ENCODE results near the gene CRAMP1.

DNA sequence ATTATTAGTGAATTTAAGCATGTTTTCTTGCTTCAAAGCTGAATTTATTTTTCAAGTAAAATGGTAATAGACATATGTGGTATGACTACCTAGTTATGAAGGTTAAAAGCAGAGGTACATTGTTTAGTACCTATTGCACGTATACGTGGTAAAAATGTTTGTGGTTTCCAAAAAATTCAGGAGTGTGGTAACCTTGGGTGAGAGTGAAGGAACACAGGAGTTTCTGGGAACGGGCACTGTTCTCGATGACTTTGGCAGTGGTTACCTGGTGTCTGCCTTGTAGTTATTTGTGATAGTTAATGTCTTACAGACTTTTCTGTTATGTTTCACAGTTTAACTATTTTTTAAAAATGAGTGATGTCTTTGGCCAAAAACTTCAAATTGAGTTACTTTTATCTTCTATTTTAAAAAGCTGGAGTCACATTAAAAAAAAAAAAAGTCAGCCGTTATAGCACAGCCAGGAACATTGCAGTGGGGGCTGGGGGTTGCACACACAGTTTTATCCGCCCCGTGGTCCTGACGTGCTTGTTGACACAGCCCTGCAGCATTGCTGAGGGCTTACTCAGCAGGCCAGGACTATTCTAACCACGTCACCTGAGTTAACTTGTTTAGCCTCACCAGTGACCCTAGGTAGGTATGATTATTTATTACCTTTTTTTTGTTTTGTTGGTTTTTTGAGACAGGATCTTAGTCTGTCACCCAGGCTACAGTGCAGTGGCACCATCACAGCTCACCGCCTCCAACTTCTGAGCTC, 76.8 kb downstream of the CRAMP1 start:
- TF ChIP-seq, protein P1, sequence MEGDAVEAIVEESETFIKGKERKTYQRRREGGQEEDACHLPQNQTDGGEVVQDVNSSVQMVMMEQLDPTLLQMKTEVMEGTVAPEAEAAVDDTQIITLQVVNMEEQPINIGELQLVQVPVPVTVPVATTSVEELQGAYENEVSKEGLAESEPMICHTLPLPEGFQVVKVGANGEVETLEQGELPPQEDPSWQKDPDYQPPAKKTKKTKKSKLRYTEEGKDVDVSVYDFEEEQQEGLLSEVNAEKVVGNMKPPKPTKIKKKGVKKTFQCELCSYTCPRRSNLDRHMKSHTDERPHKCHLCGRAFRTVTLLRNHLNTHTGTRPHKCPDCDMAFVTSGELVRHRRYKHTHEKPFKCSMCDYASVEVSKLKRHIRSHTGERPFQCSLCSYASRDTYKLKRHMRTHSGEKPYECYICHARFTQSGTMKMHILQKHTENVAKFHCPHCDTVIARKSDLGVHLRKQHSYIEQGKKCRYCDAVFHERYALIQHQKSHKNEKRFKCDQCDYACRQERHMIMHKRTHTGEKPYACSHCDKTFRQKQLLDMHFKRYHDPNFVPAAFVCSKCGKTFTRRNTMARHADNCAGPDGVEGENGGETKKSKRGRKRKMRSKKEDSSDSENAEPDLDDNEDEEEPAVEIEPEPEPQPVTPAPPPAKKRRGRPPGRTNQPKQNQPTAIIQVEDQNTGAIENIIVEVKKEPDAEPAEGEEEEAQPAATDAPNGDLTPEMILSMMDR (IDR thresholded peaks at IDR 0.05; ENCODE audit: insufficient read depth, low read depth, low read length) = no peak
- TF ChIP-seq EZH2 (IDR thresholded peaks at IDR 0.05; ENCODE audit: insufficient read depth, low read length) = no peak
